ENCODE data around the gene SQSTM1.

SQSTM1 gene

GRCh38 chr5:179875741-179876609, 55.3 kb downstream of the SQSTM1 start:
- DNase-seq, result no peak

DNA sequence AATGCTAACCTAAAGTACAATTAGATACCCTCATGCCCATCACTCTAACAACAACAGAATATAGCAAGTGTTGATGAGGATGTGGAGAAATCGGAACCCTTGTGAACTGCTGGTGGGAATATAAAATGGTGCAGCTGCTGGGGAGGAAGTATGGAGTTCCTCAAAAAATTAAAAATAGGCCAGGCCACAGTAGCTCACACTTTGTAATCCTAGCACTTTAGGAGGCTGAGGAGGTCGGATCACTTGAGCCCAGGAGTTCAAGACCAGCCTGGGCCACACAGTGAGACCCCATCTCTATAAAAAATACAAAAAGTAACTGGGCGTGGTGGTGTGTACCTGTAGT, 55.9 kb downstream of the SQSTM1 start:
- DNase-seq, result no peak

DNA sequence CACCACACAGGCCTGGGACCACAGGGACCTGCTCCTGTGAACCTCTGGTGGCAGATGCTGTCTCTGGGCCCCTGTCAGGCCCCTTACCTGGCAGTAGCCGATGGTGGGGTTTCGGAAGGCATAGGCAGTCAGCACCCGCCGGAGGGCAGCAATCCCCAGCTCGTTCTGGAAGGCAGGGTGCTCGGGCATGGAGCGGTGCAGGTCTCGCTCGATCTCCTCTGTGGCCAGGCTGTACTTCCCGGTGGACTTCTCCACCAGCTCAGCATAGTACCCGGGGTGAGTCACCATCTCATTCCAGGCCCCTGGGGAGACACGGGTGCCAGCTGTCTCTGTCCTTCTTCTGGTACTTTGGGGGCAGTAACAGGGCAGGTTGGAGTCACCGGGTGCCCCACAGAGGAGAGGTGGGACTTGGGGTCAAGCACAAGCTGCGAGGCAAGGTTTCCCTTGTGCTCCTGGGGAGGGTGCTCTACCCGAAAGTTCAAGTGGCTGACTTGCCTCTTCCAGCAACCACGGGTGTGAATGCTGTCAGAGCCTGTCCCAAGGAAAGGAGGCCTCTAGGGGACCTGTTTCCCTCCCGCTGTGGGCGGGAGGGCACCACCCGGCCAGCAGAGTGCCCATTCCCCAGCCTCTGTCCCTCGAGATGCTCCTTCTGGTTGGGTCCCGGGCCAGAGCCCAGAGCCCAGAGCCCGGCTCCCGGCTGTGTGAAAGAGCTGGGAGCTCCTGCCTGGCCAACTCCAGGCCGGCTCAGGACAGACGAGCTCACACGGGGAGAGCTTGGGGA, 57.7 kb downstream of the SQSTM1 start:
- DNase-seq, result no peak

DNA sequence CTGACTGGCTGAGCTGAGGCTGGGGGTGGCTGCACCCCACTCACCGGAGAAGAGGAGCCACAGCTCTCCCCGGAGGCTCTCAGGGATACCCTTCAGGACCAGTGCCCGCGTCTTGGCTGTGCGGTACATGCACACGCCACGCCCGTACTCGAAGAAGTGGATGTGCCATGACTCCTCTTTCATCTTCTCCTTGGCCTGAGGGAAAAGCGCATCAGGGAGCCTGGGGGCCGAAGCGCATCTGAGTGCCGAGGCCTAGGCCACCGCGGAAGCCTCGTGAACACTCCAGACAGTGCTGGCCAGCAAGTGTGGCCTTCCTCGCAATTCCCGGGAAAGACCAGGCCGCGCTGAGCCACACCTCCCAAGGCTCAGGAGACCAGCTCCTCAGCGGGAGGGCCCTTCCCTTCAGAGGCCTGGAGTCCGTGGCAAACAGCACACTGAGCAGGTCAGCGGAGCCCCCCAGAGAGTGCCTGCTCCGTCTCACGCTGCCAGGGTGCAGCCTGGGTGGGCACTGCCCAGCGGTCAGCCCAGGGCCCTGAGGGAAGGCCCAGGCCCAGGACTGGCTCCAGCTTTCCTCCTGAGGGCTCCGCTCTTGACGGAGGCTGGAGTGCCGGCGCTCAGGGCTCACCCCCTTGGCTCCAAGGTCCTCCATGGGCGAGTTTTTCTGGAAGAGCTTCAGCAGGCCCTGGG, 58.4 kb downstream of the SQSTM1 start:
- no peak for DNase-seq

- no peak for DNase-seq
These were observed 58.9 kb downstream of the SQSTM1 start for GRCh38 chr5:179879690-179880010.

GRCh38 chr5:179880066-179880650, 59.5 kb downstream of the SQSTM1 start:
- DNase-seq, result no peak

DNA sequence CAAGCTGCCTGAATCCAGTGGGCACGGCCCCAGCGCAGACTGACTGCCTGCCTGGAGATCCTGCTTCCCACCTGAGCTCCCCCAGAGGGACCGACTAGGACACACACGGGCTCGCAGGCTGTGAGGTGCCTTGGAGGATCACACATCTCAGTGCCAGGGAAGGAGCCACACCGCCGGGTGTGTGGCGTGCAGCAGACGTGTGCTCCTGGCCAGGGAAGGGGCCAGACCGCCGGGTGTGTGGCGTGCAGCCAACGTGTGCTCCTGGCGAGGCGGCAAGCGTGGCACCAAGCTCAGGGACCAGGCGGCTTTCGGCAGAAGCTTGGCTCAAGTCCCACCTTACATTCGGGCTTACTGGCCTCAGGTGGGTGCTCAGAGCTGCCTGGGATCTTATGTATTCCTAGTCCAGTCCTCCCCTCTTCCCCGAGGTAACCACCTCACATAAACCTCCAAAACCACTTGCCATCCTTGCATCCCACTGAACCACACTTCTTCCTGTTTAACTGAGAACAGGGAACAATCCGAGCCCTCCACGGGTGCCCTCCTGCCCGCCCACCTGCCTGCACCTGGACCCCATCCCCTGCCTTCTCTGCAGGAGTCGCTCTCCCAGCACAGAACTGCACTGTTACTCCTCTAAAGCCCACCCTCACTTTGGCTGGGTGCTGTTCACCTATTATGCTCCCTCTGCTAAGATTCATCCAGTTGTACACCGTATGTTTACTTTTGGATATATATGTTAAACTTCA, 60.3 kb downstream of the SQSTM1 start:
- DNase-seq, result no peak

DNA sequence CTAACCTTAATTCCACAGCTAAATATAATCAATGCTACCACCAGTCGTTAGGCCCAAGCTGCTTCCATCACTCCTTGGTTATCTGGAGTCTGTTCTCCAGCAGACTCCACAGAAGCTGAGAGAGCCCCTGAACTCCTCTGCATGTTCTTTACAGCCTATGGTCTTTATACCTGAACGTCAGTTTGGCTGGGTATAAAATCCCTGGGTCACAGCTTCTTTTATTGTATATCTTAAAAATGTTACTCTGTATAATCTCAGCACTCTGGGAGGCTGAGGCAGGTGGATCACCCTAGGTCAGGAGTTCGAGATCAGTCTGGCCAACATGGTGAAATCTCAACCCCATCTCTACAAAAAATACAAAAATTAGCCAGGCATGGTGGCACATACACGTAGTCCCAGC, 61.6 kb downstream of the SQSTM1 start:
- DNase-seq, result no peak

- no peak for DNase-seq
These were observed 62.5 kb downstream of the SQSTM1 start for GRCh38 chr5:179883163-179883562.

DNA sequence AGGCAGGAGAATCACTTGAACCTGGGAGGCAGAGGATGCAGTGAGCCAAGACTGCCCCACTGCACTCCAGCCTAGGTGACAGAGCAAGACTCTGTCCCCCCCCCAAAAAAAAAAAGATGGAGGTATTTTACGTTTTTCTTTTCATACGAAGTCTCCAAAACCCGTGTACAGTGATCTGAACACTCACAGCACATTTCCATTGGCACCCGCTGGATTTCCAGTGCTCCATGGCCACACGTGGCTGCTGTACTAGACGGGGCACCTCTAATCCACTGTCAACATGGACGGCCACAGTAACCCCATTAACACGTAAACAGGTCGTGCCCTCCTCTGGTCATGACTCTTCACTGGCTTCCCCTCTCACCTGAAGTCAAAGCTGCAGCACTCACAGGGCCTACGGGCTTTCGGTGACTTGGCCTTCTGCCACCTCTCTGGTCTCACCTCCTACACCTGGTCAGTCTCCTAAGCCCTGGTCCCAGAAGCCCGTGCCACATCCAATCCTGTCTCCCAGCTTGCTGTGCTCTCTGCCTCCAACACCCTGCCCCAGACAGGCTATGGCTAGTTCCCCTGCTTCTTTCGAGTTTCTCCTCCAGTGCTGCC, 64.9 kb downstream of the SQSTM1 start:
- DNase-seq, result no peak

- no peak for DNase-seq
These were observed 65.6 kb downstream of the SQSTM1 start for GRCh38 chr5:179886190-179886911.

DNA sequence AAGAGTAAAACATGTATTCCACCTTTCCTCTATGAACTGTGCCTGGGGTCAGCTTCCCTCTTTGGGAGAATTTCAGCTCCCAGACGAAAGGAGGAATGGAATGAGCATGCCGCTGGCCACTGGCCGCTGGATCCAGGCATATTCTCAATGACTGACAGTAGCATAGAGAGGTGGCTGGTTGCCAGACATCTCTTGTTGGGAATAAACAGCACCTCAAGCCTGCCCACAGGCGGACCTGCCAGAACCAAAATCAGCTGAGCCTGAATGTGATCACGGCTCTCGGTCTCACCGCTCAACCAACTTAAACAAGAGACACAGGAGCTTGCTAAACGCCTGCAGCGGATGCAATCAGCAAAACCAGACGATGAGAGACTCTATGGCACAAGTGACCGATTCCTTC, 66.4 kb downstream of the SQSTM1 start:
- DNase-seq, result no peak

Data from NCI-H524 (cell line).